Stimulated activated CD8-positive, alpha-beta memory T cell treated with anti-CD3 and anti-CD28 coated beads, Interleukin-15, amount 100 ng/mL, for 48 hours (primary cell): ENCODE measurements around the gene TRIM7.
A peak's percentile ranks its signal among the peaks of the same experiment; 100 is the strongest.
"Not testable (repeated sequence)": the region's sequence is repeated elsewhere in the genome, so short reads cannot be mapped to it uniquely, and the experiment has no call there.

Experiments
- DNase-seq, 2 donors: peaks; one replicate each; pipeline ENCODE4 v3.0.0-alpha.2; 2020; ENCODE audit warnings: low read depth in 2 of 2

The TRIM7 gene

GRCh38 chr5:181193656-181194055 is 11.3 kb downstream of the TRIM7 start:
- no peak for DNase-seq

GRCh38 chr5:181192337-181193046 is 12.5 kb downstream of the TRIM7 start:
- DNase-seq: no peak

DNA sequence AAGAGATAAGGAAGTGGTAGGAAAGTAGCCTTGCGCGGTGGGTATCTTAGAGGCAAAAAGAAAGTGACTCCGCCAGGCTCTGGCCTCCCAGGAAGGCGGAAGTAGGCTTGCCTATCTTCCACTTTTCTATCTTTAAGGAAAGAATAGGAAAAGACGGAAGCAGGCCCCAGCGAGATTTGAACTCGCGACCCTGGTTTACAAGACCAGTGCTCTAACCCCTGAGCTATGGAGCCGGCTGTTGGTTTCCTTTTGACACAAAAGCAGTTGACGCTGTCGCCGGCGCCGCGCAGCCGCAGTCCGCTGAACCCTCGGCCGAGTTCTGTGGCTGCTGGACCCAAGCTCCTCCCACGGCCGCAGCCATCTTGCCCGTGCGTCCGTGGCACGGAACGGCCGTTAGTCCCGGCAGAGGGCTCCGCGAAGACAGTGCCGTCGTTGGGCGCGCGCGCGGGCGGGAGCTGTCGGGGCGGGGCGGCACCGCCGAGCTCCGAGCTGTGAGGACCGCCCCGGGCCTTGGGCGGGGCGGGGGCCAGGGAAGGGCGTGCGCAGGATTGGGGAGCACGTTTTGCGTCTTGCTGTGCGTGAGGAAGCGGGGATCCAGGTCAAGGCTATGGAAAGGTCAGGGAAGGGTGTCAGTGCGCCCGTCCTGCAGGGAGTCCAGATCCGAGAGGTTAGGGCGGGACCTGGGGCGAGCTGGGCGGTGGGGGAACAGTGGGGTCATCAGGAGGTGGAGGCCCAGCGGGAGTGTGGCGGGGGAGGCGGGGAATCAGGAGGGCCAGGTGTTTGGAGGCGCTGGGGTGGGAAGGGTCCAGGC is 13.3 kb downstream of the TRIM7 start:
- peak; percentile 90 to 92 for DNase-seq

DNA sequence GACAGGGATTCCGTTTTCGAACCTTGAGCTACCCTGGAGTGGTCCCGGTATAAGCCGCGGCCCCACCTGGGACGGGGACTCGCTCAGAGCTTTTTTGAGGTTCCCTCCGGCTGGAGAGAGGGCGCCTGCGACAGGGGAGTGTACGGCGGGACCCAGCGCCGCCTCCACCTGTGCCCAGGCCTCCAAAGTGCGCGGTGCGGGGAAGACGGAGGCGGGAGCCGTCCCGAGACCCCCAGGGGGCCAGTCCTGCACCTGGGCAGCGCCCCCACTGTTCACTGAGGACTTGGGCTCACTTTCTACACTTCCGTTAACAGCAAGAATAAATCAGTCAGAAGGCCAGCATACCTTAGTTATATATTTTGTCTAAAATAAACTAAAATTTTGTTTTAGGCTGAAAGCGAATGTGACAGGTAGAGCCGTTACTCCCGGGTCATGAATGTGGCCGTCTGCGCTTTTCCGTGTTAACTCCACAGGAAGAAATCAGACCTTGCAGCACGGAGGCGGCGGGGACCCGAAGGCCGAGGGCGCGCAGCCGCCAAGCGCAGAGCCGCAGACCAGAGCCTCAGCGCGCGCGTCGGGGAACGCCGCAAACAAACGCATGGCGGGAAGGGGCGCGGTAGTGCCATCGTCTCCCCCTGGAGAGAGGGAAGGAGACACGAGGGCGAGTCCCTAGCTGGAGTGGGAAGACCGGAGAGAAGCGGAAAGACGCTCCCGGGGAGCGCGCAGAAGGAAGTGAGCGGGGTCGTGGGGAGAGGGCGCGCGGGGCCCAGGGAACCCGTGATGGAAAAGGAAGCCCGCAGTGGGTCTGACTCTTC is 14.1 kb downstream of the TRIM7 start:
- no peak for DNase-seq

DNA sequence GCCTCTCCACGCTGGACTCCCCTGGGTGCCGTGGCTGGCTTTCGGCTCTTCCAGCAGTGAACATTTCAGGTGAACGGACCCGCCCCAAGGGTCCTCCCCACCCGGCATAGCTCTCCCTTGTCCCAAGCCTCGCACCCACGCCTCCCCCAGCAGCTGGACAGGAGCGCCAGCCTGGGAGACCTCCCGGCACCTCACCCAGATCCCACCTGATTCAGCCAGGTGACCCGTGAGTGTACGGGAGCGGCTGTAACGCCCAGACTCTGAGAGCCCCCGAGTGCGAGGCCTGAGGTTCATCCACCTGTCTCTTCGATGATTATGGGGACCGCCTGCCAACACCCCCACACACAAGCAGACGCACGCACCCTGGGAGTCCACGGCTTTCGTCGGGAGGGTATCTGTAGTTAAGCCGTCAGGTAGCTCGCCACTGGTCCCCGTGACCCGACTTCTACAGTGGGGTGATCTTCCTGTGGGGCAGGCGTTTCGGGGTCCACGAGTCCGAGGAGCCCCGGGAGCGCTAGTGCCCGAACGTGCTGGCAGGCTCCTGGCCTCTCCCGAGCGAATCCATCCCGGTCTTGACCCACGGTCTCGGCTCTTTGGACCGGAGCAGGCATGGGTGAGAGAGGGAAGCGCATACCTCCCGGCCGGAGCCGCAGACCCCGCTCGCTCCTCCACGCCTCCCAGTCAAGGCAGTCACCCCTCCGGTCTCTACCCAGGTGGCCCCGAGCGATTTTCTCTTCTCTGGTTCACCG is 14.9 kb downstream of the TRIM7 start:
- no peak for DNase-seq

- no peak for DNase-seq
These were observed 15.5 kb downstream of the TRIM7 start for GRCh38 chr5:181189363-181189961.

DNA sequence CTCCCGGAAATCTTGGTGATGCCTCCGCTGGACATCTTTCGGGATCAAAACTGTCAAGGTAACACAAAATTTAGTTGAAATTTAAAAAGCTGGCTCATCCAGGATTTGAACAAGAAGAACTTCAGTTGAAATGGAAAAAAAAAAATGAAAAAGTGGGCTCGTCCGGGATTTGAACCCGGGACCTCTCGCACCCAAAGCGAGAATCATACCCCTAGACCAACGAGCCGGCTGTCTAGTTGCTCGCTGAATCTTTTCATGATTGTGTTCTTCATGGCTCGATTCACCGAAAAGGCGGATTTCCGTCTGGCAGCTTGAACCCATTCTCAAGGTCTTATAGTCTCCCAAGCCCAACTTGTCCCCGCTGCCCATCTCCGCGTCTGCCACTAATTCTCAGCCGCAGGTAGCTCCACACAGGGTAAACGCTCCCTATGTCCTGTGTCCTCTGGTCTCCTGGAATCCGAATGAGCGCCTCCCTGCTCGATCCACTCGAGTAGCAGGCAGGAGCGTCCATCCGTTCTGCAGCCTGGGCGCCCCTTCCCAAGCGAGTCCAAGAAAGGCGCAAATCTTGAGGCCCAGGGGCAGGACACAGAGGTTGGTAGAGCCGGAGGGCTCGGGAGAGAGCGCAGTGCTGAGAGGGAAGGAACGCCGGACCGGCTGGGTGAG is 16.2 kb downstream of the TRIM7 start:
- DNase-seq: no peak

DNA sequence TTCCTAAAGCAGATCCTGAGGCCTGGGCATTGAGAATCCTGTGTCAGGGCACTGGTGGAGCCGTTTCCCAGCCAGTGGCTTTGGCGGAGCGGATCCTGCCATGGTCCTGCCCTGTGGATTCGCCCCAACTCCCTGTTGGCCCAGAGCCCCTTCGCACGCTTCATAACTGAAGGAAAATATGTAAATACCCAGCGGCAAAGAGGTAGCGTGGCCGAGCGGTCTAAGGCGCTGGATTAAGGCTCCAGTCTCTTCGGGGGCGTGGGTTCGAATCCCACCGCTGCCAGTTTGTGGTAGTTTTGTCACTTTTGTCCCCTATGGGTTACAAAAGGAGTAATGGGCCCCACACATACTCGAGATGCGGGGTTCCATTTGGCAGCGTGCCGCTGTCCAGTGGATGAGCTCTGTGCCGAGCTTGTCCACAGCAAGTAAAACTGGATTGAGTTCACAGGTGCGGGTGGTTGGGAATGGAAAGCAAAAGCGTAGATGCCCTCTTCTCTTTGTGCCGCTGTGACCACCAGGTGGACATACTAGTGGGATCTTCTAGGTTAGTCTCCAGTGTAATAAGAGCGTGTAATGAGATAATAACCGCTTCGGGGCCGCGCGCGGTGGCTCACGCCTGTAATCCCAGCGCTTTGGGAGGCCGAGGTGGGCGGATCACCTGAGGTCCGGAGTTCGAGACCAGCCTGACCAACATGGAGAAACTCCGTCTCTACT is 17.3 kb downstream of the TRIM7 start:
- peak in 1 of 2 donors; percentile 62 for DNase-seq

- DNase-seq: no peak
These were observed 18.0 kb downstream of the TRIM7 start for GRCh38 chr5:181186986-181187499.

- no peak for DNase-seq
These were observed 19.0 kb downstream of the TRIM7 start for GRCh38 chr5:181186022-181186421.

DNA sequence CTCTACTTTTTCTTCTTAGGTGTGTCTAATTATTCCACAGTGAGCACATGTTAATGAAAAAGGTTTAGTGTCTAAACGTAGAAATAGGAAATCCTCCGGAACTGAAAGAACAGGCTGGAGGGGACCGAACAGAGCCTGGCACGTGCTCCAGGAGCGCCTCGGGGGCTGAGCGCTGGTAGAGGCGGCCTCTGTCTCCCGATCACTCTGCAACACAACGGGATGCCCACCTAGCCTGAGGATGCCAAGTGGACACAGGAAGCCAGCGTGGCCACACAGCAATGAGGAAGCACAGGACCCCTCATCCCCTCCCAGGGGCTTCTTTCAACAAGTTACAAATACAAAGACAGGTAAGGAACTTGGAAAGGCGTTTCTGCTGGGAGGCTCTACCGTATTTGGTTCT is 19.4 kb downstream of the TRIM7 start:
- DNase-seq: no peak

DNA sequence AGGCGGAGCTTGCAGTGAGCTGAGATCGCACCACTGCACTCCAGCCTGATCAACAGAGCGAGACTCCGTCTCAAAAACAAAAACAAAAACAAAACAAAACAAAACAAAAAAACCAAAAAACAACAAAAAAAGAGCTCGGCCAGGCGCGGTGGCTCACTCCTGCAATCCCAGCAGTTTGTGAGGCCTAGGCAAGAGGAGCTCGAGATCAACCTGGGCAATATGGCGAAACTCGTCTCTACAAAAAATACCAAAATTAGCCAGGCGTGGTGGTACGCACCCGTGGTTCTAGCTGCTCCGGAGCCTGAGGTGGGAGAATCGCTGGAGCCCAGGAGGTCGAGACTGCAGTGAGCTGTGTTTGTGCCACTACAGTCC is 20.2 kb downstream of the TRIM7 start:
- DNase-seq: no peak

DNA sequence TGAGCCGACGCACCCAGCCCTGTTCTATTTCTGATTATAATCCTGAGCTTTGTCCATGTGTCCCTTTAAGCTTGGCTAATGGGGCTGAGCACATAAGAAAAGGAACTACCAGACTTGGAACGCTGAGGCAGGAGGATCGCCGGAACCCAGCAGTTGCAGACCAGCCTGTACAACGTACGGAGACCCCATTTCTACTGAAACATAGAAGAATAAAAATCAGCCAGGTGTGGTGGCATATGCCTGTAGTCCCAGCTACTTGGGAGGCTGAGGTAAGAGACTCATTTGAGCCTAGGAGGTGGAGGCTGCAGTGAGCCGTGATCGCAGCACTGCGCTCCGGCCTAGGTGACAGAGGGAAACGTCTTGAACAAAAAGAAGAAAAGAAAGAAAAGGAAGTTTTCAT is 22.3 kb downstream of the TRIM7 start:
- DNase-seq: no peak

DNA sequence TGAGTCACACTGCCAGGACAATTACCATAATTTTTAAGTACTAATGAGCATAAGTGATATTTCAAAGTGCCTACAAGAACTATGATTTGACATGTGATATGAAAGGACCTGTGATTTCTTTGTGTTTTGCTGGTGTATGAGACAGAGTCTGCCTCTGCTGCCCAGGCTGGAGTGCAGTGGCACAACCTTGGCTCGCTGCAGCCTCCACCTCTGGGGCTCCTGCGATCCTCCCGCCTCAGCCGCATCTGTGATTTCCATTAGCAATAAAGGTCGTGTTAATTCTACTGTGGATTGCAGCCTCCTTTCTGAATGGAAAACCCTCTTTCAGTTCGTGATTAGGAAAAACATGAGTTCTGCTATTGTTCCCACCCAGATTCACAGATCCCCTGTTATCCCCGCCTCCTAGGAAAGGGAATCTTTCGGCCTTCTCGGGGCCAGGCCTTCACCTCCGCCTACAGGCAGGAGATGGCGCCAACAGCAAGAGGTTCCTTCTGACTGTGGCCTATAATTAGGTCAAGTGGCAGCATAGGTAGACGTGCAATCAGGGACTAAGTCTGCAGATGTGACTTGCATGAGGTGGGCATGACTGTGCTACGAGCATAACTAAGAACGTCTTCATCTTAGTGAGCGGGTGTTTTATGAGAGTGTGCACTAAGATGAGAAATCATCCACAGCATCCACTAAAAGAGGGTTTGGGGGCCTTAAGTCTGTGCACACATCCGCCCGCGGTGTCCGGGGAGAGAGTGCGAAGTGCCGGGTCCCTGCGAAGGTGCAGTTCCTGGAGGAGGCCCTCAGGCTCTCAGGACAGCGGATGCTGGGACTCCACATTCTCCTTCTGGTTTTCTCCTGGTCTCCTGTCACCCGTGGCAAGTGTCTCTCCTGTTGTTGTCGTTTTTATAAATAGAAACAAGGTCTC is 23.1 kb downstream of the TRIM7 start:
- DNase-seq: no peak

DNA sequence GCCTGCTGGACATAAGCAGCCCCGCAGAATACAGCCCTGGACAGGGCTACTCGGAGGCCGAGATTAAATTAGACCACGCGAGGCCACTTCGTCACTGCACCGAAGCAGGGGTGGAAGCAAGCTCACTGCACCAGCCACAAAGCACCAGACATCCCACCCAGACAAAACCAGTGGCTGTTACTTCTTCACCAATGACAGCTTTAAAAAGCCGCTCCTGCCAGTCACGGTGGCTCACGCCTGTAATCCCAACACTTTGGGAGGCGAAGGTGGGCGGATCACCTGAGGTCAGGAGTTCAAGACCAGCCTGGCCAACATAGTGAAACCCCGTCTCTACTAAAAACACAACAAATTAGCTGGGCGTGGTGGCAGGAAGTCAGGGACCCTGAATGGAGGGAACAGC is 27.4 kb downstream of the TRIM7 start:
- not testable (repeated sequence) for DNase-seq

DNA sequence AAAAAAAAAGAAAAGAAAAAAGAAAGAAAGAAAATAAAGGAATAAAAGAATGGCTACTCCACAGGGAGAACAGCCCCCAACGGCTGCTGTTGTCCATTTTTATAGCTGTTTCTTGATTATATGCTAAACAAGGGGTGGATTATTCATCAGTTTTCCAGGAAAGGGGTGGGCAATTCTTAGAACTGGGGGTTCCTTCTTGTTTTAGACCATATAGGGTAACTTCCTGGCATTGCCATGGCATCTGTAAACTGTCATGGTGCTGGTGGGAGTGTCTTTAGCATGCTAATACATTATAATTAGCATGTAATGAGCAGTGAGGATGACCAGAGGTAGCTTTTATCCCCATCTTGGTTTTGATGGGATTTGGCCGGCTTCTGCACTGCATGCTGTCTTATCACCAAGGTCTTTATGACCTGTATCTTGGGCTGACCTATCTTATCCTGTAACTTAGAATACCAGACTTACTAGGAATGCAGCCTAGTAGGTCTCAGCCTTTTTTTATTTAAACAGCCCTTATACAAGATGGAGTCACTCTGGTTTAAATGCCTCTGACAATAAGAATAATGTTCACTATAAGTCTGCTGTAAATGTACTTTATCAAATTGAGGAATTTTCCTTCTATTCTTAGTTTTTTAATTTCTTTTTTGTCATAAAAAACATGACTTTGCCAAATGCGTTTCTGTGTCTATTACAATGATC is 28.6 kb downstream of the TRIM7 start:
- DNase-seq: no peak

DNA sequence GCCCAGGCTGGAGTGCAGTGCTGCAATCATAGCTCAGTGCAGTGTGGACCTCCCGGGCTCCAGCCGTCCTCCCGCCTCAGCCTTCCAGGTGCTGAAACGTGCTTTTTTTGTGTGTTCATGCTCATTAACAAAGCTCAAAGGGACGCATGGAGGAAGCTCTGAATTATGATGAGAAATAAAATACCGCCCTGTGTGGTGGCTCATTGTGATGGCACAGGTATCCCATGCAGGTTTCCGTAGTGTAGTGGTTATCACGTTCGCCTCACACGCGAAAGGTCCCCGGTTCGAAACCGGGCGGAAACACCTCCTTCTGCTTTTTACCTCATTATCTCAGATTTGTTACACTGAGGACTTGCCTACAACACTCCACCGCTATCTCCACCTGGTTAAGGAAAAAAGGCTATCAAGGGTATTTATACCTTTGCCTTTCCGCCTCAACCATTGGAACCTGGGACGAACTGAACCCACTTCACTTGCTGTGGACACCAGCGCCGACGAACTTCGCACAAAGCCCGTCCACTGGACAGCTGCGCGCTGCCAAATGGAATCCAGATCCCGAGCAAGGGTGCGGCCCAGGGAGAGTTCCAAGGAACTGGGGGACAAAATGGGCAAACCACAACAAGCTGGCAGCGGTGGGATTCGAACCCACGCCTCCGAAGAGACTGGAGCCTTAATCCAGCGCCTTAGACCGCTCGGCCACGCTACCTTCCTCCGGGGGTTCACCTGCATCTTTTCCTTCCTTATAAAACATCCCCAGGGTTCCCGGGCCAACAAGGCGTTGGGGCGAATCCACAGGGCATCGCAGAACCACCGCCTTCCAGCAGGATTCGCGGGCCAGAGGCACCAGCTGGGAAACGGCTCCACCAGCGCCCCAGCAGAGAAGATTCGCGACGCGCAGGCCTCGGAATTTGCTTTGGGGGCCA is 31.3 kb downstream of the TRIM7 start:
- peak in 1 of 2 donors; percentile 68 for DNase-seq
